ENCODE data around the gene KLHL18. TPM values are rescaled to one million over a fixed set of nuclear protein-coding genes. Genes with fewer than 3 reads are reported as not detected.
A peak's percentile ranks its signal among the peaks of the same experiment; 100 is the strongest.

The KLHL18 gene
- polyA plus RNA-seq (2012; ENCODE audit: insufficient read length, low read depth) = 17.9 TPM

- peak; percentile 35; the same call in 1 of the 2 replicates for TF ChIP-seq TAF1 (IDR thresholded peaks at IDR 0.05; ENCODE audit: borderline replicate concordance, insufficient read depth, low read length)
- TF ChIP-seq FOXP2 (optimal IDR thresholded peaks at IDR 0.05; ENCODE audit: borderline replicate concordance, extremely low read depth, extremely low read length, insufficient read depth) = peak; percentile 7
- peak; percentile 57; the same call in 1 of the 2 replicates for TF ChIP-seq POLR2AphosphoS5 (IDR thresholded peaks at IDR 0.05; ENCODE audit: low read depth, low read length)
- peak; percentile 99; the same call in 1 of the 2 replicates for TF ChIP-seq SIN3A (IDR thresholded peaks at IDR 0.05; ENCODE audit: borderline replicate concordance, insufficient read depth, low read length)
- TF ChIP-seq REST (IDR thresholded peaks at IDR 0.05; ENCODE audit: insufficient read depth in 1 of 2, low read depth in 2 of 2, low read length in 2 of 2) = no peak
These were observed at the start of gene KLHL18, which contains the start of gene KIF9 for GRCh38 chr3:47282424-47283192. Gene KLHL18 (plus strand): TSS chr3:47282944. CDS start chr3:47282966, 22 bp downstream. Gene KIF9 (minus strand): TSS chr3:47282799. CDS start chr3:47277374, 5,425 bp downstream.

GRCh38 chr3:47238017-47238416, 44.7 kb upstream of the KLHL18 start:
- TF ChIP-seq FOXP2 (optimal IDR thresholded peaks at IDR 0.05; ENCODE audit: borderline replicate concordance, extremely low read depth, extremely low read length, insufficient read depth) = no peak
- no peak for TF ChIP-seq POLR2AphosphoS5 (IDR thresholded peaks at IDR 0.05; ENCODE audit: low read depth, low read length)
- no peak for TF ChIP-seq REST (IDR thresholded peaks at IDR 0.05; ENCODE audit: insufficient read depth in 1 of 2, low read depth in 2 of 2, low read length in 2 of 2)
- TF ChIP-seq TAF1 (IDR thresholded peaks at IDR 0.05; ENCODE audit: borderline replicate concordance, insufficient read depth, low read length) = no peak
- no peak for TF ChIP-seq SIN3A (IDR thresholded peaks at IDR 0.05; ENCODE audit: borderline replicate concordance, insufficient read depth, low read length)

GRCh38 chr3:47239929-47240328, 42.8 kb upstream of the KLHL18 start:
- TF ChIP-seq REST (IDR thresholded peaks at IDR 0.05; ENCODE audit: insufficient read depth in 1 of 2, low read depth in 2 of 2, low read length in 2 of 2) (no peak), FOXP2 (optimal IDR thresholded peaks at IDR 0.05; ENCODE audit: borderline replicate concordance, extremely low read depth, extremely low read length, insufficient read depth) (no peak)

- no peak for TF ChIP-seq FOXP2 (optimal IDR thresholded peaks at IDR 0.05; ENCODE audit: borderline replicate concordance, extremely low read depth, extremely low read length, insufficient read depth)
- TF ChIP-seq SIN3A (IDR thresholded peaks at IDR 0.05; ENCODE audit: borderline replicate concordance, insufficient read depth, low read length) = no peak
- TF ChIP-seq TAF1 (IDR thresholded peaks at IDR 0.05; ENCODE audit: borderline replicate concordance, insufficient read depth, low read length) = no peak
- TF ChIP-seq REST (IDR thresholded peaks at IDR 0.05; ENCODE audit: insufficient read depth in 1 of 2, low read depth in 2 of 2, low read length in 2 of 2) = no peak
- no peak for TF ChIP-seq POLR2AphosphoS5 (IDR thresholded peaks at IDR 0.05; ENCODE audit: low read depth, low read length)
These were observed 39.2 kb upstream of the KLHL18 start for GRCh38 chr3:47243419-47244147.

All from PFSK-1 (cell line).